ENCODE measurements around the gene ZSWIM1.

ZSWIM1 gene

GRCh38 chr20:45918779-45919537, 37.9 kb downstream of the ZSWIM1 start:
- TF ChIP-seq ZNF274 (IDR thresholded peaks at IDR 0.05; ENCODE audit: low read depth, low read length): no peak
- TF ChIP-seq SUZ12 (IDR thresholded peaks at IDR 0.05; ENCODE audit: extremely low read depth, insufficient read depth, insufficient read length): no peak
- no peak for TF ChIP-seq YY1 (IDR thresholded peaks at IDR 0.05; ENCODE audit: insufficient read depth, insufficient read length)
- Histone ChIP-seq H3K4me1 (ENCODE audit: insufficient read depth, insufficient read length) (no peaks in the 10 kb centered on the region), H3K9ac (ENCODE audit: insufficient read length, low read depth) (no peak overlapping the region), H3K4me3 (ENCODE audit: insufficient read length, low read depth) (no peak overlapping the region), H3K9me3 (ENCODE audit: insufficient read depth, low read length) (no peaks in the 10 kb centered on the region), H3K36me3 (ENCODE audit: insufficient read depth, insufficient read length, low read length) (no peaks in the 10 kb centered on the region), H3K27me3 (ENCODE audit: insufficient read depth, insufficient read length) (no peaks in the 10 kb centered on the region)
- DNase-seq (ENCODE audit: low read depth, low spot score): no peak

GRCh38 chr20:45919542-45920399, 38.7 kb downstream of the ZSWIM1 start:
- Histone ChIP-seq H3K9ac (ENCODE audit: insufficient read length, low read depth) (no peak overlapping the region), H3K4me3 (ENCODE audit: insufficient read length, low read depth) (no peak overlapping the region), H3K4me1 (ENCODE audit: insufficient read depth, insufficient read length) (no peaks in the 10 kb centered on the region), H3K27me3 (ENCODE audit: insufficient read depth, insufficient read length) (no peaks in the 10 kb centered on the region), H3K36me3 (ENCODE audit: insufficient read depth, insufficient read length, low read length) (no peaks in the 10 kb centered on the region), H3K9me3 (ENCODE audit: insufficient read depth, low read length) (no peaks in the 10 kb centered on the region)
- TF ChIP-seq SUZ12 (IDR thresholded peaks at IDR 0.05; ENCODE audit: extremely low read depth, insufficient read depth, insufficient read length) (no peak), YY1 (IDR thresholded peaks at IDR 0.05; ENCODE audit: insufficient read depth, insufficient read length) (no peak), ZNF274 (IDR thresholded peaks at IDR 0.05; ENCODE audit: low read depth, low read length) (no peak)
- no peak for DNase-seq (ENCODE audit: low read depth, low spot score)

DNA sequence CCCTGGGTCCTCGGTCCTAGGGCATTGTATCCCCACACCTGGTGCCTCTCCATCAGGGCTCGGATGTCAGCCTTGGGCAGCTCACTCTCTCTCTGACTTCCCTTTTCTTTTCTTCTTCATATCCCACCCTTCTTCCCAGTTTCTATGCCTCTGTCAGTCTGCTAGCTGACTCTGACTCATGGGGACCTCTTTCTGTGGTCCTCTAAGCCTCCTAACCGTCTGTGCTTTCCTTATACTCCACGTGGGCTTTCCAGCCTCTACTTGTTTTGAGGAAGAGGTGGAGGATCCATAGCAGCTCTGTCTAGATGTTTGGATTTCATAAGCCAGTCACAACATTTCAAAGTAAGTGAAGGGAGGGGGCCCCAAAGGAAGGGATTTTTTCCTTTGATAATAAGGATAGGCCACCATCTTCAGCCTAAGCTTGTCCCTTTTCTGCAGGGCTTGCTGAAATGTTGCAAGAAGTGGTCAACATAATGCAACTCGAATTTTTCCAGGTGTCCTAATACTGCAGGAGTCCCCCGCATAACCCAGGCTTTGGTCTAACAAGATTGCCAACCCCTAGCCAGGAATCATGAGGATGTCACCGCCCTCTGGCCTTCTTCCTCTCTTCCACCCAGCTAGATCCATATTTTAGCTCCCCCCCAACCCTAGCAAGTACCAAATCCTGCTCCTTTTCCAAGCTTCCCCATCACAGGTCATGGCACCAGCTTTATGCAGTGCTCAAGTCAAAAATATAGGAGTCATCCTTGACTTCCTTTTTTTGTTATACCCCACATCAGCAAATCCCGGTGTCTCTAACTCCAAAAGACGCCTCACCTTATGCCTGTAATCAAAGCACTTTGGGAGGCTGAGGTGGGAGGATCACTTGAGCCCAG, 39.7 kb downstream of the ZSWIM1 start:
- Histone ChIP-seq H3K4me1 (ENCODE audit: insufficient read depth, insufficient read length) (peaks cover 4% of the 10 kb centered on the region), H3K9ac (ENCODE audit: insufficient read length, low read depth) (no peak overlapping the region), H3K9me3 (ENCODE audit: insufficient read depth, low read length) (no peaks in the 10 kb centered on the region), H3K36me3 (ENCODE audit: insufficient read depth, insufficient read length, low read length) (no peaks in the 10 kb centered on the region), H3K4me3 (ENCODE audit: insufficient read length, low read depth) (no peak overlapping the region), H3K27me3 (ENCODE audit: insufficient read depth, insufficient read length) (no peaks in the 10 kb centered on the region)
- no peak for DNase-seq (ENCODE audit: low read depth, low spot score)
- no peak for TF ChIP-seq SUZ12 (IDR thresholded peaks at IDR 0.05; ENCODE audit: extremely low read depth, insufficient read depth, insufficient read length)
- no peak for TF ChIP-seq YY1 (IDR thresholded peaks at IDR 0.05; ENCODE audit: insufficient read depth, insufficient read length)
- TF ChIP-seq ZNF274 (IDR thresholded peaks at IDR 0.05; ENCODE audit: low read depth, low read length): no peak

DNA sequence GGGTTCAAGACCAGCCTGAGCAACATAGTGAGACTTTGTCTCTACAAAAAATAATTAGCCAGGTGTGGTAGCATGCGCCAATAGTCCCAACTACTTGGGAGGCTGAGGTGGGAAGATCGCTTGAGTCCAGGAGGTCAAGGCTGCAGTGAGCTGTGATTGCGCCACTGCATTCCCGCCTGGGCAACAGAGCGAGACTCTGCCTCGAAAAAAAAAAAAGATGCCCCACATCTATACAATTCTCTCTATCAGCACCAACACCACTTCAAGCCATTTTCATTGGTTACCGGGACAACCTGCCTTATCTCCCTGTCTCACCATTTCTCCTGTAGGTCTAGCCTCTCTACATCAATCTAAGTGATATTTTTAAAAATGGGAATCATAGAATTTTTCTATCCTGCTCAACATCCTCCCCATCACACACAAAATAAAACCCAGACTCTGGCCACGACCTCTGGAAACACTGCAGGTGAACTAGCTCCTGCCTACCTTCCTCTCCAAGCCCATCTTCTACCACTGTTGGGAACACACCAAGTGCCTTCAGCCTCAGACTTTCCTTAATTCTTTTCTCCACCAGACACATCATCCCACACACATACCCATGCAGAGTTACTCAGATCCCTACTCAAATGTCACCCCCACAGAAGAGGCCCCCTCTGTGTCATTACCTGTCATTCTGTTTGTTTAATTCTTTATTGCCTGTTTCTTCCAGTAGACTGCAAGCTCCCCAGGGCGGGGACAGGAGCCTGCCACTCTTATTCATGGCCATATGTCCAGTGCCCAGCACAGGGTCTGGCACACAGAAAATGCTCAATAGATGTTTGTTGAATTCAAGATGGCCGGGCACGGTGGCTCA, 40.5 kb downstream of the ZSWIM1 start:
- Histone ChIP-seq H3K9me3 (ENCODE audit: insufficient read depth, low read length) (no peaks in the 10 kb centered on the region), H3K9ac (ENCODE audit: insufficient read length, low read depth) (no peak overlapping the region), H3K4me1 (ENCODE audit: insufficient read depth, insufficient read length) (peaks cover 8% of the 10 kb centered on the region), H3K4me3 (ENCODE audit: insufficient read length, low read depth) (no peak overlapping the region), H3K27me3 (ENCODE audit: insufficient read depth, insufficient read length) (no peaks in the 10 kb centered on the region), H3K36me3 (ENCODE audit: insufficient read depth, insufficient read length, low read length) (no peaks in the 10 kb centered on the region)
- TF ChIP-seq YY1 (IDR thresholded peaks at IDR 0.05; ENCODE audit: insufficient read depth, insufficient read length): no peak
- no peak for TF ChIP-seq SUZ12 (IDR thresholded peaks at IDR 0.05; ENCODE audit: extremely low read depth, insufficient read depth, insufficient read length)
- no peak for TF ChIP-seq ZNF274 (IDR thresholded peaks at IDR 0.05; ENCODE audit: low read depth, low read length)
- no peak for DNase-seq (ENCODE audit: low read depth, low spot score)

DNA sequence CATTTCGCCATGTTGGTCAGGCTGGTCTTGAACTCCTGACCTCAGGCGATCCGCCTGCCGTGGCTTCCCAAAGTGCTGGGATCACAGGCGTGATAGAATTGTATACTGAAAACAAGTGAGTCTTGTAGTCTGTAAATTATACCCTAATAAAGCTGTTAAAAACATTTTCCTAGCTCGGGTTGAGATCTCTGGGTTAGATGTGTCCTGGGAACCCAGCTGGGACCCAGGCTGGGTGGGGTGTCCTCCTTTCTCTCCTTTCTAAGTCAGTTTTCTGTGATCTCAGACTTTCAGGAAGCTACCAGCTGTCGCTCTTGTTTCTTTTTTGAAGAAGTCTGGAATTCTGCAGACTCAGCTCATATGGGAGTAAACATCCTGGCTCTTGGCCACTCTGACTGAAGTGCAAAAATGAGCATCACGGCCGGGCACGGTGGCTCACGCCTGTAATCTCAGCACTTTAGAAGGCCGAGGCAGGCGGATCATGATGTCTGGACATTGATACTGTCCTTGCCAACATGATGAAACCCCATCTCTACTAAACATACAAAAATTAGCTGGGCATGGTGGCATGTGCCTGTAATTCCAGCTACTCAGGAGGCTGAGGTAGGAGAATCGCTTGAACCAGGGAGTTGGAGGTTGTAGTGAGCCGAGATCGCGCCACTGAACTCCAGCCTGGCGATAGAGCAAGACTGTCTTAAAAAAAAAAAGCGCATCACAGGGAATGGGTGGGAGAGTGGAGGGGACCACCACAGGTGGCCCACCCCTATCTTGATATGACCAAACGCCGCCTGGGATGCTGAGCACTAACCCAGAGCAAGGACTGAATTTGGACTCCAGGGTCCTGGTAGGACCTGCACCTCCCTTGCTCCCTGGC, 43.6 kb downstream of the ZSWIM1 start:
- peaks cover 8% of the 10 kb centered on the region for H3K4me1 ChIP-seq (ENCODE audit: insufficient read depth, insufficient read length)
- DNase-seq (ENCODE audit: low read depth, low spot score): no peak
- no peaks in the 10 kb centered on the region for H3K9me3 ChIP-seq (ENCODE audit: insufficient read depth, low read length)
- no peaks in the 10 kb centered on the region for H3K36me3 ChIP-seq (ENCODE audit: insufficient read depth, insufficient read length, low read length)
- H3K27me3 ChIP-seq (ENCODE audit: insufficient read depth, insufficient read length): no peaks in the 10 kb centered on the region
- TF ChIP-seq SUZ12 (IDR thresholded peaks at IDR 0.05; ENCODE audit: extremely low read depth, insufficient read depth, insufficient read length) (no peak), YY1 (IDR thresholded peaks at IDR 0.05; ENCODE audit: insufficient read depth, insufficient read length) (no peak), ZNF274 (IDR thresholded peaks at IDR 0.05; ENCODE audit: low read depth, low read length) (no peak)
- no peak overlapping the region for H3K4me3 ChIP-seq (ENCODE audit: insufficient read length, low read depth)
- no peak overlapping the region for H3K9ac ChIP-seq (ENCODE audit: insufficient read length, low read depth)

Data from NT2/D1 (cell line).